SK-N-SH treated with all-trans-retinoic acid at 6 μM for 48 hours (cell line): ENCODE data around the gene ANK2.

Experiments used
- ATAC-seq: fragments of 200-7000 bp; cut with Tn5 transposase; 3 replicates; pipeline ENCODE4 v1.9.1; 2020; ENCODE audit warnings: mild to moderate bottlenecking, moderate library complexity
- ARNTL ChIP-seq: fragments of 450-650 bp; formaldehyde crosslinking; IDR thresholded peaks from 2 replicates; pipeline ENCODE4 v1.5.0; 2020; ENCODE audit warnings: low read depth, mild to moderate bottlenecking, moderate library complexity, borderline replicate concordance
- BACH2 ChIP-seq: fragments of 250-450 bp; sonication (Bioruptor Pico); IDR thresholded peaks from 2 replicates; pipeline ENCODE4 v1.9.0; 2021; ENCODE audit warnings: mild to moderate bottlenecking, borderline replicate concordance
- CREB5 ChIP-seq: fragments of 250-450 bp; sonication (Bioruptor Pico); IDR thresholded peaks from 2 replicates; pipeline ENCODE4 v1.5.1; 2020; ENCODE audit warnings: low read depth, mild to moderate bottlenecking, moderate library complexity
- CSDC2 ChIP-seq: fragments of 250-450 bp; sonication (Bioruptor Pico); IDR thresholded peaks from 2 replicates; pipeline ENCODE4 v1.5.0; 2020; ENCODE audit warnings: mild to moderate bottlenecking, moderate library complexity
- CSRNP3 ChIP-seq: fragments of 250-450 bp; sonication (Bioruptor Pico); IDR thresholded peaks from 2 replicates; pipeline ENCODE4 v1.5.1; 2021; ENCODE audit warnings: mild to moderate bottlenecking, moderate library complexity
- GLIS3 ChIP-seq: fragments of 250-450 bp; sonication (Bioruptor Pico); IDR thresholded peaks from 2 replicates; pipeline ENCODE4 v1.5.0; 2020; ENCODE audit warnings: mild to moderate bottlenecking, moderate library complexity
- ISL1 ChIP-seq: fragments of 250-450 bp; sonication (Bioruptor Pico); IDR thresholded peaks from 2 replicates; pipeline ENCODE4 v2.1.2; 2022; ENCODE audit warnings: mild to moderate bottlenecking, moderate library complexity
- OSR1 ChIP-seq: fragments of 250-450 bp; sonication (Bioruptor Pico); IDR thresholded peaks from 2 replicates; pipeline ENCODE4 v1.8.0; 2022; ENCODE audit warnings: moderate library complexity, mild to moderate bottlenecking, inconsistent platforms
- PATZ1 ChIP-seq: fragments of 250-450 bp; sonication (Bioruptor Pico); IDR thresholded peaks from 2 replicates; pipeline ENCODE4 v1.8.0; 2020; ENCODE audit warnings: mild to moderate bottlenecking, moderate library complexity, borderline replicate concordance
- POU6F1 ChIP-seq: fragments of 250-450 bp; sonication (Bioruptor Pico); IDR thresholded peaks from 2 replicates; pipeline ENCODE4 v1.8.0; 2021; ENCODE audit warnings: low read depth, mild to moderate bottlenecking, moderate library complexity, borderline replicate concordance
- PPARA ChIP-seq: fragments of 250-450 bp; sonication (Bioruptor Pico); IDR thresholded peaks from 2 replicates; pipeline ENCODE4 v1.5.0; 2020; ENCODE audit warnings: mild to moderate bottlenecking, borderline replicate concordance
- RARB ChIP-seq: fragments of 250-450 bp; sonication (Bioruptor Pico); IDR thresholded peaks from 2 replicates; pipeline ENCODE4 v1.8.0; 2021; ENCODE audit warnings: mild to moderate bottlenecking, moderate library complexity
- SNAI2 ChIP-seq: fragments of 250-450 bp; sonication (Bioruptor Pico); IDR thresholded peaks from 2 replicates; pipeline ENCODE4 v1.5.0; 2020; ENCODE audit warnings: mild to moderate bottlenecking, moderate library complexity
- TCF4 ChIP-seq: fragments of 250-450 bp; sonication (Bioruptor Pico); IDR thresholded peaks from 2 replicates; pipeline ENCODE4 v1.8.0; 2021; ENCODE audit warnings: mild to moderate bottlenecking, moderate library complexity, borderline replicate concordance
- TOX ChIP-seq: fragments of 250-450 bp; sonication (Bioruptor Pico); IDR thresholded peaks from 2 replicates; pipeline ENCODE4 v1.8.0; 2021; ENCODE audit warnings: mild to moderate bottlenecking, moderate library complexity, borderline replicate concordance
- TSHZ2 ChIP-seq: fragments of 250-450 bp; sonication (Bioruptor Pico); IDR thresholded peaks from 2 replicates; pipeline ENCODE4 v1.5.0; 2020; ENCODE audit warnings: mild to moderate bottlenecking, moderate library complexity
- ZC3H10 ChIP-seq: fragments of 250-450 bp; sonication (Bioruptor Pico); IDR thresholded peaks from 2 replicates; pipeline ENCODE4 v1.5.1; 2021; ENCODE audit warnings: mild to moderate bottlenecking, moderate library complexity
- ZFP3 ChIP-seq: fragments of 250-450 bp; sonication (Bioruptor Pico); IDR thresholded peaks from 2 replicates; pipeline ENCODE4 v1.5.0; 2020; ENCODE audit warnings: mild to moderate bottlenecking, moderate library complexity
- ZFP30 ChIP-seq: fragments of 450-650 bp; formaldehyde crosslinking; IDR thresholded peaks from 2 replicates; pipeline ENCODE4 v1.5.0; 2022; ENCODE audit warnings: mild to moderate bottlenecking, moderate library complexity
- ZNF565 ChIP-seq: fragments of 450-650 bp; formaldehyde crosslinking; conservative IDR thresholded peaks from 2 replicates; pipeline ENCODE4 v1.5.0; 2020; ENCODE audit warnings: low read depth, mild to moderate bottlenecking, moderate library complexity
- ZNF70 ChIP-seq: fragments of 450-650 bp; formaldehyde crosslinking; IDR thresholded peaks from 2 replicates; pipeline ENCODE4 v1.5.0; 2020; ENCODE audit warnings: mild to moderate bottlenecking, moderate library complexity
- ZNF8 ChIP-seq: fragments of 450-650 bp; formaldehyde crosslinking; IDR thresholded peaks from 2 replicates; pipeline ENCODE4 v1.5.0; 2020; ENCODE audit warnings: mild to moderate bottlenecking, moderate library complexity

ANK2 gene

GRCh38 chr4:113144091-113144490 is 94.6 kb downstream of the ANK2 start:
- ATAC-seq, result no peak
- TF ChIP-seq ZFP30 (CRISPR knock-in tag), result no peak
- no peak for TF ChIP-seq ZNF565
- no peak for TF ChIP-seq ZNF8 (CRISPR knock-in tag)
- TF ChIP-seq CREB5 (CRISPR knock-in tag), result no peak
- TF ChIP-seq ZNF70 (CRISPR knock-in tag), result no peak
- TF ChIP-seq BACH2 (CRISPR knock-in tag), result no peak
- no peak for TF ChIP-seq GLIS3
- TF ChIP-seq ZFP3 (CRISPR knock-in tag), result no peak
- TF ChIP-seq TCF4 (CRISPR knock-in tag), result no peak
- TF ChIP-seq OSR1 (CRISPR knock-in tag), result no peak
- TF ChIP-seq POU6F1, result no peak
- no peak for TF ChIP-seq CSDC2 (CRISPR knock-in tag)
- TF ChIP-seq PPARA (CRISPR knock-in tag), result no peak
- no peak for TF ChIP-seq PATZ1 (CRISPR knock-in tag)
- no peak for TF ChIP-seq CSRNP3 (CRISPR knock-in tag)
- TF ChIP-seq SNAI2 (CRISPR knock-in tag), result no peak
- TF ChIP-seq TOX, result no peak
- TF ChIP-seq RARB (CRISPR knock-in tag), result no peak
- no peak for TF ChIP-seq TSHZ2 (CRISPR knock-in tag)

- ATAC-seq, result no peak
Measured at GRCh38 chr4:113145147-113145518, 95.7 kb downstream of the ANK2 start.

GRCh38 chr4:113145519-113146291 is 96.3 kb downstream of the ANK2 start:
- no peak for ATAC-seq
- TF ChIP-seq ARNTL (CRISPR knock-in tag) (no peak), CSDC2 (CRISPR knock-in tag) (no peak), CSRNP3 (CRISPR knock-in tag) (no peak), ISL1 (CRISPR knock-in tag) (no peak), TSHZ2 (CRISPR knock-in tag) (no peak), TCF4 (CRISPR knock-in tag) (no peak), ZFP3 (CRISPR knock-in tag) (no peak), RARB (CRISPR knock-in tag) (no peak), OSR1 (CRISPR knock-in tag) (no peak), ZC3H10 (CRISPR knock-in tag) (no peak), GLIS3 (no peak), CREB5 (CRISPR knock-in tag) (no peak), ZNF8 (CRISPR knock-in tag) (no peak)

More at GRCh38 chr4:113145147-113145518, 95.7 kb downstream of the ANK2 start:
- TF ChIP-seq RARB (CRISPR knock-in tag), result no peak
- no peak for TF ChIP-seq SNAI2 (CRISPR knock-in tag)
- no peak for TF ChIP-seq ZNF70 (CRISPR knock-in tag)
